Gastroesophageal sphincter (tissue), 4 donors: ENCODE results near the gene MYEF2. TPM values are rescaled to one million over a fixed set of nuclear protein-coding genes. Genes with fewer than 3 reads are reported as not detected.

Experiments used
- ATAC-seq: fragments of 150-250 bp; one replicate; pipeline ENCODE4 v1.9.1; 2016; ENCODE audit warnings: mild to moderate bottlenecking, moderate library complexity
- H3K27ac ChIP-seq, 4 donors: fragments of 200-600 bp; sonication (generic) in 3 of 4; 1 replicate in 3 of 4; 2 replicates in 1 of 4; pipeline ENCODE4 v1.5.1; 2016 to 2019
- H3K27me3 ChIP-seq: fragments of 200-600 bp; sonication (generic); one replicate; pipeline ENCODE4 v1.5.1; 2019
- H3K36me3 ChIP-seq, 2 donors: fragments of 200-600 bp; sonication (generic); one replicate each; pipeline ENCODE4 v1.5.1; 2019; ENCODE audit warnings: control low read depth in 1 of 2
- H3K4me1 ChIP-seq, 3 donors: fragments of 200-600 bp; sonication (generic); 1 replicate in 2 of 3; 2 replicates in 1 of 3; pipeline ENCODE4 v1.5.1; 2016 to 2019; ENCODE audit warnings: control low read depth in 2 of 3
- H3K4me3 ChIP-seq, 2 donors: fragments of 200-600 bp; sonication (generic); one replicate each; pipeline ENCODE4 v1.5.1; 2019; ENCODE audit warnings: mild to moderate bottlenecking in 1 of 2, moderate library complexity in 1 of 2
- H3K9me3 ChIP-seq, 3 donors: fragments of 200-600 bp; sonication (generic); one replicate each; pipeline ENCODE4 v1.5.1; 2017 to 2019; ENCODE audit warnings: control low read depth in 2 of 3
- EP300 ChIP-seq: sonication (generic); formaldehyde crosslinking; IDR thresholded peaks from one replicate; pipeline ENCODE4 v1.6.1; 2017; ENCODE audit warnings: antibody characterized with exemption, mild to moderate bottlenecking
- POLR2A ChIP-seq, 2 donors: fragments of 450-650 bp; IDR thresholded peaks; one replicate each; pipeline ENCODE4 v1.6.1; 2017; ENCODE audit warnings: antibody characterized with exemption in 2 of 2, mild to moderate bottlenecking in 2 of 2, moderate library complexity in 1 of 2
- POLR2AphosphoS5 ChIP-seq: sonication (generic); formaldehyde crosslinking; IDR thresholded peaks from one replicate; pipeline ENCODE4 v1.6.1; 2017; ENCODE audit warnings: antibody characterized with exemption
- WGBS, 2 donors: methylation state at CpG; one replicate each; pipeline ENCODE4 v1.1.5; 2018; ENCODE audit warnings: low coverage in 1 of 2; 5-methylcytosine and 5-hydroxymethylcytosine counted together
- total RNA-seq, 4 donors: library from RNA; depleted of rRNA; stranded (reverse); fragments of >200 nt; gene quantifications; one replicate each; pipeline ENCODE4 v1.1.0, GENCODE V29; 2016
- TF ChIP-seq, protein P1 (sequence below), 4 experiments: fragments of 200-600 bp in 2 of 4; fragments of 450-650 bp in 2 of 4; sonication (generic) in 1 of 4; IDR thresholded peaks; one replicate each; pipeline ENCODE4 v1.5.1; 2017 to 2019; ENCODE audit warnings: antibody characterized with exemption in 4 of 4, mild to moderate bottlenecking in 2 of 4, moderate library complexity in 2 of 4

Gene MYEF2
- total RNA-seq, 4 donors from 2014 or later, result 19.3 to 94.2 (median 40.1) TPM

GRCh38 chr15:48205981-48206380 is 27.9 kb upstream of the MYEF2 start, which contains the start of gene SLC12A1:
SLC12A1 (plus strand) TSS chr15:48206302; CDS start chr15:48207720, 1,418 bp downstream.
- TF ChIP-seq EP300 (no peak), POLR2AphosphoS5 (no peak), POLR2A (IDR thresholded peaks at IDR 0.05) (no peak)
- TF ChIP-seq, protein P1, sequence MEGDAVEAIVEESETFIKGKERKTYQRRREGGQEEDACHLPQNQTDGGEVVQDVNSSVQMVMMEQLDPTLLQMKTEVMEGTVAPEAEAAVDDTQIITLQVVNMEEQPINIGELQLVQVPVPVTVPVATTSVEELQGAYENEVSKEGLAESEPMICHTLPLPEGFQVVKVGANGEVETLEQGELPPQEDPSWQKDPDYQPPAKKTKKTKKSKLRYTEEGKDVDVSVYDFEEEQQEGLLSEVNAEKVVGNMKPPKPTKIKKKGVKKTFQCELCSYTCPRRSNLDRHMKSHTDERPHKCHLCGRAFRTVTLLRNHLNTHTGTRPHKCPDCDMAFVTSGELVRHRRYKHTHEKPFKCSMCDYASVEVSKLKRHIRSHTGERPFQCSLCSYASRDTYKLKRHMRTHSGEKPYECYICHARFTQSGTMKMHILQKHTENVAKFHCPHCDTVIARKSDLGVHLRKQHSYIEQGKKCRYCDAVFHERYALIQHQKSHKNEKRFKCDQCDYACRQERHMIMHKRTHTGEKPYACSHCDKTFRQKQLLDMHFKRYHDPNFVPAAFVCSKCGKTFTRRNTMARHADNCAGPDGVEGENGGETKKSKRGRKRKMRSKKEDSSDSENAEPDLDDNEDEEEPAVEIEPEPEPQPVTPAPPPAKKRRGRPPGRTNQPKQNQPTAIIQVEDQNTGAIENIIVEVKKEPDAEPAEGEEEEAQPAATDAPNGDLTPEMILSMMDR (IDR thresholded peaks at IDR 0.05), result no peak
- no peaks in the 10 kb centered on the region for H3K36me3 ChIP-seq
- H3K4me1 ChIP-seq, result no peaks in the 10 kb centered on the region
- H3K4me3 ChIP-seq, result no peak within 1 kb of the TSS
- H3K9me3 ChIP-seq, result no peaks in the 10 kb centered on the region
- 100% methylated on average over 1 of the region's 1 CpG for WGBS, 2 donors
- H3K27ac ChIP-seq, result no peak within 1 kb of the TSS
- H3K27me3 ChIP-seq, result no peaks in the 10 kb centered on the region
- ATAC-seq, result no peak

GRCh38 chr15:48202068-48202467 is 24.0 kb upstream of the MYEF2 start:
- no peaks in the 10 kb centered on the region for H3K9me3 ChIP-seq
- ATAC-seq, result no peak

DNA sequence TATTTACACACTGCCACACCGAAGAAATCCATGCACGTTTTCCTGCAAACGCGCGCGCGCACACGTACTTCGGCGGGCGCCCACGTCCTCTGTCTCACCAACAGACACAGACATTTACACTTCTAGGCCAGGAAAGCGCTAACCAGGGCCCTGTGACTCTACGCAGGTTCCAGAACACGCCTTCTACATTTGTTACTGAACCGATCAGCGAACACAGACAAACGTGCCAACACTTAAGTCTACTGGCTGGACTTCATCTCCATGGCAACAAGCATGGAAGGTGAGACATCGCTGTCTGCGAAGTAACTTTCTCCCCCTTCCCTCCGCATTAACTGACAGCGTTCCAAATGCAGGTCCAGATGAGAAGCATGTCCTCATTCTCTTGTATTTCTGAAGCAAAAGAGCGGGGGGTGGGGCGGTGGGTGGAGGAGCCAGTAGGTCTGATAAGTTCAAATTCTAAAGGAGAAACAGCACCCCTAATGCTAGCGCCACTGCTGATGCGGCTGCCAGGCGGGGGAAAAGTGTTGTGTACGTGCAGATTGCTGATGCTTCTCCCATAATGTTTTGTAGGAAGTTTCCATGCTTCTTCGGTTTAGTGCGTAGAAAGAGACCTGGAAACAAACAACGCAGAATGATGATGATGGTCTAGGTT is 13.6 kb upstream of the MYEF2 start, which contains the start of gene CTXN2:
Gene CTXN2 (plus strand): TSS at position 92 of the 652 bp plus-strand sequence. CDS start 9,636 bp downstream, outside the sequence.
- TF ChIP-seq, protein P1 (IDR thresholded peaks at IDR 0.05), result no peak
- TF ChIP-seq POLR2AphosphoS5 (no peak), EP300 (no peak), POLR2A (IDR thresholded peaks at IDR 0.05) (no peak)
- ATAC-seq, result no peak
- H3K27me3 ChIP-seq, result peaks cover 24% of the 10 kb centered on the region
- no peaks in the 10 kb centered on the region for H3K36me3 ChIP-seq
- no peak within 1 kb of the TSS for H3K4me3 ChIP-seq
- no peak within 1 kb of the TSS for H3K27ac ChIP-seq
- H3K4me1 ChIP-seq, result no peaks in the 10 kb centered on the region
- 10 to 15% methylated on average over 7 to 14 of the region's 31 CpGs for WGBS, 2 donors
- no peaks in the 10 kb centered on the region for H3K9me3 ChIP-seq

More at GRCh38 chr15:48202068-48202467, 24.0 kb upstream of the MYEF2 start:
- no peaks in the 10 kb centered on the region for H3K36me3 ChIP-seq
- H3K4me1 ChIP-seq, result no peaks in the 10 kb centered on the region
- no peak overlapping the region for H3K27ac ChIP-seq
- WGBS, 2 donors, result 73% methylated on average over 1 of the region's 1 CpG; no CpG with 5 or more reads in 1 of the 2 donors
- H3K4me3 ChIP-seq, result no peak overlapping the region
- H3K27me3 ChIP-seq, result no peaks in the 10 kb centered on the region
- TF ChIP-seq POLR2A (IDR thresholded peaks at IDR 0.05) (no peak), EP300 (no peak), POLR2AphosphoS5 (no peak)
- TF ChIP-seq, protein P1 (IDR thresholded peaks at IDR 0.05), result no peak

- no peak for ATAC-seq
- no peaks in the 10 kb centered on the region for H3K4me1 ChIP-seq
- no peaks in the 10 kb centered on the region for H3K9me3 ChIP-seq
- H3K4me3 ChIP-seq, result no peak overlapping the region
- TF ChIP-seq POLR2A (IDR thresholded peaks at IDR 0.05), result no peak
- TF ChIP-seq, protein P1 (IDR thresholded peaks at IDR 0.05), result no peak
- no peak for TF ChIP-seq EP300
- TF ChIP-seq POLR2AphosphoS5, result no peak
- 0 to 2% methylated on average over 7 to 10 of the region's 15 CpGs for WGBS, 2 donors
- H3K27me3 ChIP-seq, result peaks cover 24% of the 10 kb centered on the region
- no peak overlapping the region for H3K27ac ChIP-seq
- H3K36me3 ChIP-seq, result no peaks in the 10 kb centered on the region
These were observed 13.0 kb upstream of the MYEF2 start for GRCh38 chr15:48190932-48191573.

DNA sequence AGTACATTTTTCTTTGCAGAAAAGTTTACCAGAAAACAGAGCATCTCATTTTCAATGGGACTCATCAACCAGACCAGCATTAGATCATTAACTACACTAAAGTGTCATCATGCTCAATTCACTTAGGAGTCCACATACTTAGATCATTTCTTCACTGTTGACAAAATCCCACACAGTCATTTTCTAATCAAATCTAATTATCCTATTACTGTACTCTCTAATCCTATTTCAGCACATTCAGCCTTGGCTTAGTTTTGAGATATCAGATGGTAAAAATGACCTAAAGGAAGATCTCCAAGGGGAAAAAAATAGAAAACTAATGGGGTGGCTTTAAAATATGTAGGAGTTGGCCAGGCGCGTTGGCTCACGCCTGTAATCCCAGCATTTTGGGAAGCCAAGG is 8.2 kb upstream of the MYEF2 start:
- Histone ChIP-seq H3K27ac (no peak overlapping the region), H3K4me1 (no peaks in the 10 kb centered on the region), H3K9me3 (no peaks in the 10 kb centered on the region), H3K27me3 (peaks cover under 1% of the 10 kb centered on the region), H3K4me3 (no peak overlapping the region), H3K36me3 (no peaks in the 10 kb centered on the region)
- WGBS, 2 donors, result 83 to 93% methylated on average over 3 of the region's 3 CpGs
- no peak for TF ChIP-seq POLR2AphosphoS5
- TF ChIP-seq, protein P1 (IDR thresholded peaks at IDR 0.05), result no peak
- TF ChIP-seq EP300, result no peak
- TF ChIP-seq POLR2A (IDR thresholded peaks at IDR 0.05), result no peak
- ATAC-seq, result no peak
